Measurements from ENCODE around the gene CYSTM1.

CYSTM1 gene

GRCh38 chr5:140287801-140288521 lies 113.0 kb downstream of the CYSTM1 start:
- no peak for DNase-seq (ENCODE audit: low read depth)
- TF ChIP-seq CTCF (conservative IDR thresholded peaks at IDR 0.05; ENCODE audit: low read depth, low read length), result no peak

GRCh38 chr5:140292212-140293036 lies 117.4 kb downstream of the CYSTM1 start:
- H3K4me3 ChIP-seq (ENCODE audit: low read length), result no peak overlapping the region
- TF ChIP-seq CTCF (conservative IDR thresholded peaks at IDR 0.05; ENCODE audit: low read depth, low read length), result no peak
- no peak for DNase-seq (ENCODE audit: low read depth)

More at GRCh38 chr5:140287801-140288521, 113.0 kb downstream of the CYSTM1 start:
- no peak overlapping the region for H3K4me3 ChIP-seq (ENCODE audit: low read length)
